Skeletal muscle satellite cell (primary cell): Measurements from ENCODE around the gene CFAP61.
"Not testable (repeated sequence)": the region's sequence is repeated elsewhere in the genome, so short reads cannot be mapped to it uniquely, and the experiment has no call there.

Source experiments
- H3K27me3 ChIP-seq: 2 replicates; pipeline ENCODE4 v1.7.0; 2013; ENCODE audit warnings: low read length; ENCODE audit not compliant: control insufficient read depth, insufficient read depth
- H3K36me3 ChIP-seq: 2 replicates; pipeline ENCODE4 v1.7.0; 2013; ENCODE audit warnings: mild to moderate bottlenecking, control low read depth, low read length; ENCODE audit not compliant: insufficient read depth
- H3K4me1 ChIP-seq: 2 replicates; pipeline ENCODE4 v1.7.0; 2013; ENCODE audit warnings: low read length; ENCODE audit not compliant: control insufficient read depth, insufficient read depth
- H3K4me2 ChIP-seq: 2 replicates; pipeline ENCODE4 v1.7.0; 2013; ENCODE audit warnings: mild to moderate bottlenecking, low read length
- H3K4me3 ChIP-seq: 2 replicates; pipeline ENCODE4 v1.7.0; 2013; ENCODE audit warnings: low read length
- H3K9ac ChIP-seq: 2 replicates; pipeline ENCODE4 v1.7.0; 2013; ENCODE audit warnings: mild to moderate bottlenecking, low read depth, low read length, moderate library complexity
- H3K9me3 ChIP-seq: replicated peaks from 2 replicates; pipeline ENCODE4 v1.7.0; 2013; ENCODE audit warnings: mild to moderate bottlenecking, control low read depth, low read length

Gene CFAP61

DNA sequence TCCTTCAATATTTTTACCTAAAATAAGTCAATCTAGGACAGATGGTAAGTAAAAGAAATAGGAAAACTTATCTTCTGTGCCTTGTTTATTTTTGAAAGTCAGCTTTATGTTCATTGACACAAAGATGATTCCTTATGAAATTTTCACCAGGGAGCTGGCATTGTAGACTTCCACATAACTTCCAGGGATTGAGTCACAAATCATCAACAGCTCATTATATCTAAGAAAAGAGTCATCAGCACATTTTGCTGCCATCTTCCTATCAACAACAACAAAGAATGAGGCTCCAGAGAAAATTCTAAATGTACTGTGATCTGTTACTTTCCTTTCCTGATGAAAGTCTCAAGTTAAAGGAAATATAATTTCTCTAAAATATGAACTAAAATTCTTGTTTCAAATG is 48.5 kb downstream of the CFAP61 start:
- H3K4me1 ChIP-seq: no peaks in the 10 kb centered on the region
- H3K36me3 ChIP-seq: no peaks in the 10 kb centered on the region
- H3K27me3 ChIP-seq: peaks cover 5% of the 10 kb centered on the region
- no peak overlapping the region for H3K4me2 ChIP-seq
- no peaks in the 10 kb centered on the region for H3K9me3 ChIP-seq
- no peak overlapping the region for H3K4me3 ChIP-seq
- no peak overlapping the region for H3K9ac ChIP-seq

DNA sequence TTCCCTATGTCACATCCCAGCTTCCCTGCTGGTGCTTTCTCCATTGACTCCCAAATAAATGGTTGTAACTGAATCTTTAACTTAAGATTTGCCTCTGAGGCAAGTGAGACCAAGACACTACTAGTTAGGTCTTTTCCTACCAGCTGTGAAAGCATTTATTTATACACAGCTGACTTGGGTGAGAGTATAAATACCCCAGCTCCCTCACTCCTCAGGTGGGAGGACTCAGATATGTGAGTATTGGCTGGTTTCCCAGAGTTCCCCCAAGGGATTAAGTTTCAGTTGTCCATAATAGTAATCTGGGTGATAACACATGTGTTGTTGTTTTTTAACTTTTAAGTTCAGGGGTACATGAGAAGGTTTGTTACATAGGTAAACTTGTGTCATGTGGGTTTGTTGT is 49.8 kb downstream of the CFAP61 start:
- Histone ChIP-seq H3K9ac (no peak overlapping the region), H3K4me3 (no peak overlapping the region), H3K4me1 (no peaks in the 10 kb centered on the region), H3K27me3 (peaks cover 5% of the 10 kb centered on the region), H3K9me3 (no peaks in the 10 kb centered on the region), H3K36me3 (no peaks in the 10 kb centered on the region), H3K4me2 (no peak overlapping the region)

DNA sequence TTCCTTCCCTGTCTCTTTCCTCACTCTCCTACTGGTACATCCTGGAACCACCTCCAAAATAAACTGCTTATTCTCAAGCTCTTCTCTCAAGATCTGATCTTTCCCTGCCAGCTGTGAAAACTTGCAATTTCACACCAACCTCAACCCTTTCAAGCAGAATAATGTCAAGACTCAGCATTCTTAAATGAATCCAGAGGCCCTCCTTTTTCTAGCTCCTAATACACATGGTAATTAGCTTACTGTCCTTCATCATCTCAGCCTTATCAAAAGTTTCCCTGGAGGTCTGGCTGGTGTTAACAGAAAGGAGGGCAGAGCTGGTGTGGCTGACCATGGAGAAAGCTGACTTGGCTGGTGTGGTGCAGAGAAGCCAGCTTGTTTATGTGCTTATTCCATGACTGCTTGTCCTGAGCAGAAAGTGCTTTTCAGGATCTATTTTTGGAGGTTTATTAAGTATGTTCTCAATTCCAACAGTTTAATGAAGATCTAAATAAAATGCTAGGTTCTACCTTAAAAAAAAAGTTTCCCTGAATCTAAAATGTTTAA is 50.5 kb downstream of the CFAP61 start:
- no peaks in the 10 kb centered on the region for H3K9me3 ChIP-seq
- peaks cover 5% of the 10 kb centered on the region for H3K27me3 ChIP-seq
- no peaks in the 10 kb centered on the region for H3K36me3 ChIP-seq
- H3K9ac ChIP-seq: no peak overlapping the region
- H3K4me1 ChIP-seq: no peaks in the 10 kb centered on the region
- no peak overlapping the region for H3K4me3 ChIP-seq
- H3K4me2 ChIP-seq: no peak overlapping the region

GRCh38 chr20:20103486-20103885 is 51.2 kb downstream of the CFAP61 start:
- H3K4me2 ChIP-seq: no peak overlapping the region
- no peaks in the 10 kb centered on the region for H3K36me3 ChIP-seq
- H3K4me1 ChIP-seq: no peaks in the 10 kb centered on the region
- no peaks in the 10 kb centered on the region for H3K9me3 ChIP-seq
- no peak overlapping the region for H3K9ac ChIP-seq
- H3K27me3 ChIP-seq: peaks cover 5% of the 10 kb centered on the region
- no peak overlapping the region for H3K4me3 ChIP-seq

GRCh38 chr20:20123187-20123586 is 70.9 kb downstream of the CFAP61 start:
- H3K4me1 ChIP-seq, H3K4me3 ChIP-seq, H3K4me2 ChIP-seq, H3K9me3 ChIP-seq, H3K27me3 ChIP-seq, H3K36me3 ChIP-seq, H3K9ac ChIP-seq: not testable (repeated sequence)

GRCh38 chr20:20130399-20130798 is 78.1 kb downstream of the CFAP61 start:
- no peaks in the 10 kb centered on the region for H3K27me3 ChIP-seq
- no peaks in the 10 kb centered on the region for H3K36me3 ChIP-seq
- H3K9ac ChIP-seq: no peak overlapping the region
- no peaks in the 10 kb centered on the region for H3K4me1 ChIP-seq
- H3K4me2 ChIP-seq: no peak overlapping the region
- H3K9me3 ChIP-seq: no peaks in the 10 kb centered on the region
- H3K4me3 ChIP-seq: no peak overlapping the region

GRCh38 chr20:20134941-20135575 is 82.7 kb downstream of the CFAP61 start:
- no peaks in the 10 kb centered on the region for H3K27me3 ChIP-seq
- H3K4me1 ChIP-seq: no peaks in the 10 kb centered on the region
- H3K4me3 ChIP-seq: no peak overlapping the region
- no peaks in the 10 kb centered on the region for H3K36me3 ChIP-seq
- H3K4me2 ChIP-seq: no peak overlapping the region
- H3K9ac ChIP-seq: no peak overlapping the region
- H3K9me3 ChIP-seq: no peaks in the 10 kb centered on the region

DNA sequence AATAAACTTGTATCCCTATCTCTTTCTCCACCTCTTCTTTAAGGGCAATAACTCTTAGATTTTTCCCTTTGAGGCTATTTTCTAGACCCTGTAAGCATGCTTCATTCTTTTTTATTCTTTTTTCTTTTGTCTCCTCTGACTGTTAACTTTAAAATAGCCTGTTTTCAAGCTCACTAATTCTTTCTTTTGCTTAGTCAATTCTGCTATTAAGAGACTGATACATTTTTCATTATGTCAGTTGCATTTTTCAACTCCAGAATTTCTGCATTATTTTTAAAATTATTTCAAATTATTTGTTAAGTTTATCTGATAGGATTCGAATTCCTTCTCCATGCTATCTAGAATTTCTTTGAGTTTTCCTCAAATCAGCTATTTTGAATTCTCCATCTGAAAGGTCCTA is 84.0 kb downstream of the CFAP61 start:
- Histone ChIP-seq H3K9ac (no peak overlapping the region), H3K27me3 (no peaks in the 10 kb centered on the region), H3K4me2 (no peak overlapping the region), H3K4me1 (no peaks in the 10 kb centered on the region), H3K4me3 (no peak overlapping the region), H3K36me3 (no peaks in the 10 kb centered on the region), H3K9me3 (no peaks in the 10 kb centered on the region)

DNA sequence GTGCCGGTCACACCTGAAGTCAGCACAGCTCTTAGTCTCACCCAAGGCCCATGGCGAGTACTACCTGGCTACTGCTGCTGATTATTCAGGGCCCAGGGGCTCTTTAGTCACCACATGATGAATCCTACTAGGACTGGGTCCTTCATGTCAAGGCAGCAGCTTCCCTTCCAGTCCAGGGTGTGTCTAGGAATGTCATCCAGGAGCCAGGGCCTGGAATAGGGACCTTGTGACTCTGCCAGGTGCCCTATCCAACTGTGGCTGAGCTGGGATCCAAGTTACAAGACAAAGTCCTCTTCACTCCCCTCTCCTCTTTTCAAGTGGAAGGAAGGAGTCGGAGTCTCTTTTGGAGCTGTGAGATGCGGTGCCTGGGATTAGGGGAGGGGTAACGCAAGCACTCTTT is 85.5 kb downstream of the CFAP61 start:
- H3K4me3 ChIP-seq: no peak overlapping the region
- H3K4me1 ChIP-seq: no peaks in the 10 kb centered on the region
- no peaks in the 10 kb centered on the region for H3K9me3 ChIP-seq
- H3K27me3 ChIP-seq: no peaks in the 10 kb centered on the region
- no peaks in the 10 kb centered on the region for H3K36me3 ChIP-seq
- H3K9ac ChIP-seq: no peak overlapping the region
- no peak overlapping the region for H3K4me2 ChIP-seq

- Histone ChIP-seq H3K4me2 (no peak overlapping the region), H3K9ac (no peak overlapping the region), H3K9me3 (no peaks in the 10 kb centered on the region), H3K4me1 (no peaks in the 10 kb centered on the region), H3K27me3 (no peaks in the 10 kb centered on the region), H3K36me3 (no peaks in the 10 kb centered on the region), H3K4me3 (no peak overlapping the region)
Measured at GRCh38 chr20:20138301-20139064, 86.2 kb downstream of the CFAP61 start.

DNA sequence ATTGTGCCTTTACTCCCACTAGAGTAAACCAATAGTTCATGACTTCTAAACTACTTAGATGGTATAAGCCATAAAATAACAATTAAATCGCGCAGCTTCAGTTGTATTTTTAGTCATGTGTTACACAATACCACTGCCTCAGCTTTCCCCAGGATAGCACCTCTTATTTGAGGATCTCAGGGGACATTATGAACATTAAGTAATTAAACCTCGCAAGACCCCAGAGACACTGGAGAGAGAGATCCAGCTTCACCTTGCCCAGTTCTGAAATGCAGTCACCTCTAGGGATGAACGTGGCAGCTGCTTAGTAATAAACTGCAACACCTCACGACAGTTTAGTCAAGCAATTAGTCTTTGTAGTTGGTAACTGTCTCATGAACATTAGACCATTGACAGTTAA is 87.1 kb downstream of the CFAP61 start:
- no peak overlapping the region for H3K4me2 ChIP-seq
- no peak overlapping the region for H3K4me3 ChIP-seq

GRCh38 chr20:20143165-20143564 is 90.8 kb downstream of the CFAP61 start:
- no peak overlapping the region for H3K4me3 ChIP-seq
- H3K9ac ChIP-seq: no peak overlapping the region
- H3K4me2 ChIP-seq: no peak overlapping the region
- H3K36me3 ChIP-seq: no peaks in the 10 kb centered on the region
- H3K27me3 ChIP-seq: no peaks in the 10 kb centered on the region
- H3K4me1 ChIP-seq: no peaks in the 10 kb centered on the region
- H3K9me3 ChIP-seq: no peaks in the 10 kb centered on the region

More for the DNA sequence above, 87.1 kb downstream of the CFAP61 start:
- H3K36me3 ChIP-seq: no peaks in the 10 kb centered on the region
- no peaks in the 10 kb centered on the region for H3K9me3 ChIP-seq
- H3K4me1 ChIP-seq: no peaks in the 10 kb centered on the region
- H3K27me3 ChIP-seq: no peaks in the 10 kb centered on the region
- H3K9ac ChIP-seq: no peak overlapping the region
